HepG2 (cell line): Measurements from ENCODE around the gene BAG3. TPM values are rescaled to one million over a fixed set of nuclear protein-coding genes. Genes with fewer than 3 reads are reported as not detected.

Experiments
- ARID5B ChIP-seq: IDR thresholded peaks from 2 replicates; pipeline ENCODE4 v1.4.0; 2020; ENCODE audit warnings: mild to moderate bottlenecking, missing genetic modification reagents
- CREB1 ChIP-seq, 2 experiments: fragments of 450-650 bp in 1 of 2; IDR thresholded peaks; 2 replicates each; pipeline ENCODE4 v1.6.1; 2016 to 2017; ENCODE audit warnings: control low read depth in 1 of 2, mild to moderate bottlenecking in 1 of 2, missing compliant biosample characterization in 1 of 2, missing genetic modification characterization in 1 of 2
- KDM5B ChIP-seq: sonication (generic); formaldehyde crosslinking; IDR thresholded peaks from 2 replicates; pipeline ENCODE4 v1.4.0; 2020; ENCODE audit warnings: missing genetic modification reagents, mild to moderate bottlenecking, borderline replicate concordance
- KDM6A ChIP-seq: IDR thresholded peaks from 2 replicates; pipeline ENCODE4 v1.6.1; 2016; ENCODE audit warnings: low read depth
- KLF16 ChIP-seq, 2 experiments: sonication (generic) in 1 of 2; formaldehyde crosslinking in 1 of 2; IDR thresholded peaks; 2 replicates each; pipeline versions ENCODE4 v1.6.1 to v1.8.0; 2016 to 2023; ENCODE audit warnings: missing genetic modification reagents in 2 of 2, missing compliant biosample characterization in 1 of 2
- MIXL1 ChIP-seq: IDR thresholded peaks from 2 replicates; pipeline ENCODE4 v1.6.1; 2016
- NR2F6 ChIP-seq, 2 experiments: IDR thresholded peaks; 2 replicates each; pipeline ENCODE4 v1.6.1; 2016; ENCODE audit warnings: antibody characterized with exemption in 1 of 2, mild to moderate bottlenecking in 1 of 2
- POGK ChIP-seq: sonication (generic); formaldehyde crosslinking; conservative IDR thresholded peaks from 2 replicates; pipeline ENCODE4 v1.8.0; 2022; ENCODE audit warnings: mild to moderate bottlenecking, moderate library complexity, missing genetic modification reagents
- SKI ChIP-seq: fragments of 450-650 bp; IDR thresholded peaks from one replicate; pipeline ENCODE4 v1.6.1; 2018; ENCODE audit warnings: mild to moderate bottlenecking; ENCODE audit not compliant: partially characterized antibody
- TFE3 ChIP-seq: IDR thresholded peaks from 2 replicates; pipeline ENCODE4 v1.6.1; 2016
- THAP8 ChIP-seq: sonication (generic); formaldehyde crosslinking; IDR thresholded peaks from 2 replicates; pipeline ENCODE4 v1.5.1; 2020; ENCODE audit warnings: missing genetic modification reagents, mild to moderate bottlenecking, borderline replicate concordance
- UBTF ChIP-seq: sonication (generic); formaldehyde crosslinking; IDR thresholded peaks from 2 replicates; pipeline ENCODE4 v1.4.0; 2020; ENCODE audit warnings: mild to moderate bottlenecking, missing genetic modification reagents
- ZBTB43 ChIP-seq: sonication (generic); formaldehyde crosslinking; conservative IDR thresholded peaks from 2 replicates; pipeline ENCODE4 v1.4.0; 2020; ENCODE audit warnings: missing genetic modification reagents
- ZNF605 ChIP-seq: sonication (generic); formaldehyde crosslinking; IDR thresholded peaks from 2 replicates; pipeline ENCODE4 v1.8.0; 2022; ENCODE audit warnings: mild to moderate bottlenecking, missing genetic modification reagents
- ZNF749 ChIP-seq: sonication (generic); formaldehyde crosslinking; IDR thresholded peaks from 2 replicates; pipeline ENCODE4 v1.8.0; 2022; ENCODE audit warnings: mild to moderate bottlenecking, missing genetic modification reagents, moderate library complexity, borderline replicate concordance
- polyA plus RNA-seq, 8 experiments: library from polyadenylated mRNA; depleted of rRNA in 3 of 8; stranded (reverse) in 7 of 8; unstranded in 1 of 8; fragments of >200 nt; fragmentation: Illumina TruSeq in 4 of 8; extraction: Trizol in 4 of 8; gene quantifications; 2 replicates each; pipeline versions ENCODE4 v1.2.1 to v1.2.3, GENCODE V29; 2011 to 2016; ENCODE audit warnings: low read depth in 4 of 8, missing spikeins in 1 of 8, mixed read lengths in 1 of 8; ENCODE audit not compliant: insufficient read depth in 1 of 8
- total RNA-seq, 5 experiments: library from RNA; depleted of rRNA; stranded (reverse); fragments of >200 nt; fragmentation: Illumina TruSeq; extraction: Trizol; gene quantifications; 2 replicates each; pipeline ENCODE4 v1.2.3, GENCODE V29; 2016; ENCODE audit warnings: low read depth in 1 of 5

BAG3 gene
- total and polyA plus RNA-seq, 2 of the 13 experiments (the other 11 are each of a cell fraction or from before 2014, with no cell fraction given): 2.9 to 6.7 TPM

- 0 out of 2 replicates have a peak, but pooled peaks have one; percentile 48 for TF ChIP-seq POGK (CRISPR knock-in tag)
- TF ChIP-seq ARID5B (CRISPR knock-in tag): 0 out of 2 replicates have a peak, but pooled peaks have one; percentile 11
- TF ChIP-seq THAP8 (CRISPR knock-in tag): peak; percentile 31; the same call in 1 of the 2 replicates
- TF ChIP-seq KDM5B (CRISPR knock-in tag): 0 out of 2 replicates have a peak, but pooled peaks have one; percentile 26
- no peak for TF ChIP-seq ZNF605 (CRISPR knock-in tag)
- TF ChIP-seq SKI: peak; percentile 14
- TF ChIP-seq UBTF: peak; percentile 75; the same call in 1 of the 2 replicates
- TF ChIP-seq ZNF749: no peak
- no peak for TF ChIP-seq MIXL1 (CRISPR knock-in tag)
- no peak for TF ChIP-seq KDM6A
- TF ChIP-seq TFE3 (CRISPR knock-in tag): no peak
- TF ChIP-seq NR2F6 (IDR thresholded peaks at IDR 0.05): no peak
- TF ChIP-seq NR2F6 (CRISPR knock-in tag; IDR thresholded peaks at IDR 0.05): 0 out of 2 replicates have a peak, but pooled peaks have one; percentile 1
- 0 out of 4 replicates have a peak, but pooled peaks of 1 of the 2 experiments have one; percentile 14 for TF ChIP-seq KLF16 (CRISPR knock-in tag; IDR thresholded peaks at IDR 0.05)
- peak; percentile 7; the same call in 1 of the 2 replicates for TF ChIP-seq CREB1 (IDR thresholded peaks at IDR 0.05)
- TF ChIP-seq CREB1 (CRISPR knock-in tag; IDR thresholded peaks at IDR 0.05): no peak
- 0 out of 2 replicates have a peak, but pooled peaks have one; percentile 23 for TF ChIP-seq ZBTB43 (CRISPR knock-in tag)
These were observed 74.9 kb downstream of the BAG3 start, which contains the start of gene INPP5F (continued) for GRCh38 chr10:119725828-119726675.
